BLaER1 (cell line): Measurements from ENCODE around the gene GRIK2.

Source experiments
- H3K27ac ChIP-seq: shearing (Covaris generic); formaldehyde crosslinking; 2 replicates; pipeline ENCODE4 v1.8.1; 2022
- H3K27me3 ChIP-seq: shearing (Covaris generic); formaldehyde crosslinking; 2 replicates; pipeline ENCODE4 v1.8.1; 2022
- H3K36me3 ChIP-seq: shearing (Covaris generic); formaldehyde crosslinking; 2 replicates; pipeline ENCODE4 v1.8.1; 2022
- H3K4me1 ChIP-seq: shearing (Covaris generic); formaldehyde crosslinking; 2 replicates; pipeline ENCODE4 v1.8.1; 2022
- H3K4me2 ChIP-seq: shearing (Covaris generic); formaldehyde crosslinking; 2 replicates; pipeline ENCODE4 v1.8.1; 2022
- H3K4me3 ChIP-seq: shearing (Covaris generic); formaldehyde crosslinking; 2 replicates; pipeline ENCODE4 v1.8.1; 2022
- H3K9ac ChIP-seq: shearing (Covaris generic); formaldehyde crosslinking; 2 replicates; pipeline ENCODE4 v1.8.1; 2022
- H3K9me3 ChIP-seq: shearing (Covaris generic); formaldehyde crosslinking; 2 replicates; pipeline ENCODE4 v1.8.1; 2022
- H4K20me1 ChIP-seq: shearing (Covaris generic); formaldehyde crosslinking; 2 replicates; pipeline ENCODE4 v1.8.1; 2022
- Cebpa-rat ChIP-seq: shearing (Covaris generic); IDR thresholded peaks from 2 replicates; pipeline ENCODE4 v1.8.1; 2022

The GRIK2 gene

GRCh38 chr6:101755931-101756330, 362.4 kb downstream of the GRIK2 start:
- Histone ChIP-seq H3K36me3 (no peaks in the 10 kb centered on the region), H4K20me1 (no peaks in the 10 kb centered on the region), H3K9me3 (no peaks in the 10 kb centered on the region), H3K27ac (no peak overlapping the region), H3K27me3 (no peaks in the 10 kb centered on the region), H3K4me1 (no peaks in the 10 kb centered on the region), H3K4me2 (no peak overlapping the region), H3K4me3 (no peak overlapping the region), H3K9ac (no peak overlapping the region)
- TF ChIP-seq Cebpa-rat, result no peak

GRCh38 chr6:101758368-101758767, 364.9 kb downstream of the GRIK2 start:
- H3K9me3 ChIP-seq, result no peaks in the 10 kb centered on the region
- H3K4me2 ChIP-seq, result no peak overlapping the region
- H3K36me3 ChIP-seq, result no peaks in the 10 kb centered on the region
- H3K27ac ChIP-seq, result no peak overlapping the region
- no peaks in the 10 kb centered on the region for H3K4me1 ChIP-seq
- H3K4me3 ChIP-seq, result no peak overlapping the region
- H4K20me1 ChIP-seq, result no peaks in the 10 kb centered on the region
- no peak overlapping the region for H3K9ac ChIP-seq
- H3K27me3 ChIP-seq, result no peaks in the 10 kb centered on the region
- no peak for TF ChIP-seq Cebpa-rat

- H3K27me3 ChIP-seq, result no peaks in the 10 kb centered on the region
- H3K4me1 ChIP-seq, result no peaks in the 10 kb centered on the region
- no peaks in the 10 kb centered on the region for H3K36me3 ChIP-seq
- no peak overlapping the region for H3K27ac ChIP-seq
- H3K4me2 ChIP-seq, result no peak overlapping the region
- H4K20me1 ChIP-seq, result no peaks in the 10 kb centered on the region
- H3K9ac ChIP-seq, result no peak overlapping the region
- TF ChIP-seq Cebpa-rat, result no peak
- H3K4me3 ChIP-seq, result no peak overlapping the region
- H3K9me3 ChIP-seq, result no peaks in the 10 kb centered on the region
These were observed 367.5 kb downstream of the GRIK2 start for GRCh38 chr6:101760843-101761621.

- no peak for TF ChIP-seq Cebpa-rat
- Histone ChIP-seq H3K27ac (no peak overlapping the region), H3K4me3 (no peak overlapping the region), H4K20me1 (no peaks in the 10 kb centered on the region), H3K9me3 (no peaks in the 10 kb centered on the region), H3K36me3 (no peaks in the 10 kb centered on the region), H3K4me1 (no peaks in the 10 kb centered on the region), H3K27me3 (no peaks in the 10 kb centered on the region), H3K4me2 (no peak overlapping the region), H3K9ac (no peak overlapping the region)
These were observed 369.3 kb downstream of the GRIK2 start for GRCh38 chr6:101762851-101763250.

GRCh38 chr6:101765281-101765680, 371.8 kb downstream of the GRIK2 start:
- no peak for TF ChIP-seq Cebpa-rat
- Histone ChIP-seq H3K4me1 (no peaks in the 10 kb centered on the region), H3K4me2 (no peak overlapping the region), H3K4me3 (no peak overlapping the region), H3K36me3 (no peaks in the 10 kb centered on the region), H3K27ac (no peak overlapping the region), H4K20me1 (no peaks in the 10 kb centered on the region), H3K9me3 (no peaks in the 10 kb centered on the region), H3K9ac (no peak overlapping the region), H3K27me3 (no peaks in the 10 kb centered on the region)

- no peak overlapping the region for H3K9ac ChIP-seq
- H3K27ac ChIP-seq, result no peak overlapping the region
- H3K4me1 ChIP-seq, result no peaks in the 10 kb centered on the region
- H3K9me3 ChIP-seq, result no peaks in the 10 kb centered on the region
- H3K4me2 ChIP-seq, result no peak overlapping the region
- H3K36me3 ChIP-seq, result no peaks in the 10 kb centered on the region
- no peak overlapping the region for H3K4me3 ChIP-seq
- H4K20me1 ChIP-seq, result no peaks in the 10 kb centered on the region
- H3K27me3 ChIP-seq, result no peaks in the 10 kb centered on the region
- no peak for TF ChIP-seq Cebpa-rat
These were observed 376.6 kb downstream of the GRIK2 start for GRCh38 chr6:101770116-101770515.

- Histone ChIP-seq H3K27ac (no peak overlapping the region), H3K27me3 (no peaks in the 10 kb centered on the region), H3K9me3 (no peaks in the 10 kb centered on the region), H3K36me3 (no peaks in the 10 kb centered on the region), H4K20me1 (no peaks in the 10 kb centered on the region), H3K9ac (no peak overlapping the region), H3K4me1 (no peaks in the 10 kb centered on the region), H3K4me2 (no peak overlapping the region), H3K4me3 (no peak overlapping the region)
- TF ChIP-seq Cebpa-rat, result no peak
These were observed 383.4 kb downstream of the GRIK2 start for GRCh38 chr6:101776919-101777350.

GRCh38 chr6:101777646-101778045, 384.1 kb downstream of the GRIK2 start:
- H3K9me3 ChIP-seq, result no peaks in the 10 kb centered on the region
- no peaks in the 10 kb centered on the region for H3K4me1 ChIP-seq
- no peak overlapping the region for H3K4me2 ChIP-seq
- H3K4me3 ChIP-seq, result no peak overlapping the region
- no peak overlapping the region for H3K9ac ChIP-seq
- no peak overlapping the region for H3K27ac ChIP-seq
- H3K36me3 ChIP-seq, result no peaks in the 10 kb centered on the region
- no peaks in the 10 kb centered on the region for H3K27me3 ChIP-seq
- no peak for TF ChIP-seq Cebpa-rat
- no peaks in the 10 kb centered on the region for H4K20me1 ChIP-seq

- no peak overlapping the region for H3K27ac ChIP-seq
- no peak overlapping the region for H3K4me3 ChIP-seq
These were observed 385.7 kb downstream of the GRIK2 start for GRCh38 chr6:101779051-101779844.

GRCh38 chr6:101783287-101783686, 389.8 kb downstream of the GRIK2 start:
- Histone ChIP-seq H3K4me3 (no peak overlapping the region), H3K4me1 (no peaks in the 10 kb centered on the region), H3K4me2 (no peak overlapping the region), H3K27me3 (no peaks in the 10 kb centered on the region), H3K27ac (no peak overlapping the region), H3K36me3 (no peaks in the 10 kb centered on the region), H4K20me1 (no peaks in the 10 kb centered on the region), H3K9ac (no peak overlapping the region), H3K9me3 (no peaks in the 10 kb centered on the region)
- no peak for TF ChIP-seq Cebpa-rat

More at GRCh38 chr6:101779051-101779844, 385.7 kb downstream of the GRIK2 start:
- Histone ChIP-seq H3K9me3 (no peaks in the 10 kb centered on the region), H3K4me2 (no peak overlapping the region), H3K36me3 (no peaks in the 10 kb centered on the region), H3K27me3 (no peaks in the 10 kb centered on the region), H3K9ac (no peak overlapping the region), H3K4me1 (no peaks in the 10 kb centered on the region), H4K20me1 (no peaks in the 10 kb centered on the region)
- no peak for TF ChIP-seq Cebpa-rat
